GM18951 (cell line): ENCODE measurements around the gene ZDHHC1.

Experiments
- POLR2A ChIP-seq: IDR thresholded peaks from 4 replicates; pipeline ENCODE4 v1.6.1; 2011; ENCODE audit warnings: mild to moderate bottlenecking; ENCODE audit not compliant: insufficient read length, insufficient read depth; ENCODE audit errors: extremely low read depth
- in situ Hi-C: fragments of 300-500 bp; cut with MboI; formaldehyde crosslinking; loops from one replicate; pipeline ENCODE4 v1.12.0; 2022; ENCODE audit warnings: low sequenced_read_pairs, mixed read lengths, inconsistent platforms; ENCODE audit not compliant: unreplicated experiment

The ZDHHC1 gene

GRCh38 chr16:67406111-67406971 is 9.9 kb downstream of the ZDHHC1 start:
- in situ Hi-C loops = loop anchor here (25.0 kb wide), 1 partner anchor 444 kb away; the partner anchor contains the start of gene CES3
- TF ChIP-seq POLR2A = no peak

GRCh38 chr16:67405336-67405735 is 10.9 kb downstream of the ZDHHC1 start:
- in situ Hi-C loops = loop anchor here (25.0 kb wide), 1 partner anchor 443 kb away; the partner anchor contains the start of gene CES3
- no peak for TF ChIP-seq POLR2A

DNA sequence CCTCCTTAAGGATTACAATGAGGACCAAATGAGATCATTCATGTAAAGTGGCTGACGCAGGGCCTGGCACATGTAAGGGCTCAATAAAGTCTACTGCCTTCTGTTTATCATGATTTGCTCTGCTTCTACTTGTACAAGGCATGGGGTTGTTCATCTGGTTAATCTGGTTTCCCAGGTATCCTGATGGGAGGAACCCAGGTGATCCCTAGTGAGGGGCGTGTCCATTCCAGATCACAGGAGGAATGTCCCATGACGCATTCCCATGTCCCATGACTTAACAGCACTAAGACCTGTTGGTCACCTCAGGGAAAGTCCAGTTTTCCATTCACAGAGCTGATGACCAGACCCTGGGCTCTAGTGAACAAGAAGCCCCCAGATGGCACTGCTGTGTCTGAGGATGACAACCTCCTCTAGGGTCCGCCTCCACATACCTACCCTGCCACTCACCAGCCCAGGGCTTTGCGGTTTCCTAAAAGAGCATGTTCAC is 11.5 kb downstream of the ZDHHC1 start:
- no peak for TF ChIP-seq POLR2A
- in situ Hi-C loops = loop anchor here (25.0 kb wide), 1 partner anchor 442 kb away; the partner anchor contains the start of gene CES3

GRCh38 chr16:67403976-67404555 is 12.2 kb downstream of the ZDHHC1 start:
- in situ Hi-C loops = loop anchor here (25.0 kb wide), 1 partner anchor 442 kb away; the partner anchor contains the start of gene CES3

GRCh38 chr16:67400901-67401300 is 15.4 kb downstream of the ZDHHC1 start:
- no peak for TF ChIP-seq POLR2A
- in situ Hi-C loops = loop anchor here (25.0 kb wide), 1 partner anchor 439 kb away; the partner anchor contains the start of gene CES3

More at GRCh38 chr16:67403976-67404555, 12.2 kb downstream of the ZDHHC1 start:
- no peak for TF ChIP-seq POLR2A

GRCh38 chr16:67399749-67400704 is 16.2 kb downstream of the ZDHHC1 start:
- in situ Hi-C loops = loop anchor here (25.0 kb wide), 1 partner anchor 438 kb away; the partner anchor contains the start of gene CES3
- TF ChIP-seq POLR2A = no peak

DNA sequence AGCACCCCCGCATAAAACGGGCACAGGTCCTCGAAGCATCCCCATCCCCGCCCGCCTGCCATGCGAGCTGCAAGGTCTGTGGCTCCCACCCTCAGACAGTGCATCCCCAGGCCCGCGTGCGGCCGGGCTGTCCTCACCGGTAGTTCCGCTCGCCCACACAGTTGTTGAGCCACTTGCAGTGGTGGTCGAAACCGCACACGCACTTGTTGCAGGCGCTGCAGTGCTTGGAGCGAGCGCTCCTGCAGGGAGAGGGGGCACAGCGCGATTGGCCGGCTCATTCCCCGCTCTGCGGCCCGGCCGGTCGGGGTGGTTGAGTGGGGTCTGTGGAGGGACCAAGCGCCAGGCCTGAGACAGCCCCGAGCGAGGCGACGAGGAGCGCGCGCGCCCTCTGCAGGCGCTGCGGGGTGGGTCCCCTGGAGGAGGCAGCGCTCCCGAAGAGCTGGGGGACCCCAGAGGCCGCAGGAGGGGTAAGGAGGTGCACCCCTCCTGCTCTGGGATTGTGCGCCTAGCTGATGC is 17.0 kb downstream of the ZDHHC1 start:
- in situ Hi-C loops = no loop called here
- no peak for TF ChIP-seq POLR2A

- in situ Hi-C loops = no loop called here
Observed at GRCh38 chr16:67398546-67399217, 17.6 kb downstream of the ZDHHC1 start.

GRCh38 chr16:67397812-67398545 is 18.3 kb downstream of the ZDHHC1 start:
- in situ Hi-C loops = no loop called here
- TF ChIP-seq POLR2A = no peak

More at GRCh38 chr16:67398546-67399217, 17.6 kb downstream of the ZDHHC1 start:
- no peak for TF ChIP-seq POLR2A

- no peak for TF ChIP-seq POLR2A
- in situ Hi-C loops = no loop called here
Observed at GRCh38 chr16:67397036-67397801, 19.1 kb downstream of the ZDHHC1 start.

DNA sequence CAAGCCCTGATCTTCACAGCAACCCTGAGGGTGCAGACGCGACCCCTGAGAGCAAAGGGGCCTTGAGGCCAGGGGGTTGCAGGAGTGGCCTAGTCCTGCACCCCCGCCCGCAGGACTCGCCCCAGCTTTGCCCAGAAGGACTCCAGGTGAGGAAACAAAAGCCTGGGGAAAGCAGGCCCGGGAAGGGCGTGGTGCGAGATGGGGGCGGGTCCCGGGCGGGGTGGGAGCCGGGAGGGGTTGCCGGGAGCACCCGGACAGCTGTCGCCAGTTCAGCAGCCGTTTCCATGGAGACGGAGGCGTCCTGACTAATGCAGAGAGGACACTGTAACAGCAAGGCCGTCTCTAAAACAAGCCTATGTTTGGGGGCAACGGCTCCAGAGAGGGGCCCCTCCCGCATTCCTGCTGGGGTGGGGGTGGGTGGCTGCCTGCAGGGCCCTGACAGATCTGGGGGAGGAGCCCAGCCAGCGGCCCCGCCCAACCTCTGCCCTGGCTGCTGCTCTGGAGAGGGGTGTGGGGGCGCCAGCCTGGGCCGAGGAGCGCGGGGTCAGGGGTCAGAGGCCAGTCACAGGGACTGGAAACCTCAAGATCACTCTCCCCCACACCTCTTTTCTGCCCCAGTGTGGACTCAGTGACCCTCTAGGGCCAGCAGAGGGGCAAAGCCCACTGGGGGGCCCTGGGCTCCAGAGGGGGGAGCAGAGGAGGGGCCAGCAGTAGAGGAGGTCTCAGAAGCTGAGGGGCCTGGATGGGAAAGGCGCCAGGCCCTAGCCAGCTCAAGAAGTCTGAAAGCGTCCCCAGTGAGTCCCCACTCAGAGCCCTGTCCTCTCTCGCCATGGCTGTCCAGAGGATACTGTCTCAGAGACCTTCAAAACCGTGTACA is 19.9 kb downstream of the ZDHHC1 start:
- in situ Hi-C loops = no loop called here
- TF ChIP-seq POLR2A = no peak
